GM23338 (cell line): ENCODE data around the gene RAB5IF. TPM values are rescaled to one million over a fixed set of nuclear protein-coding genes. Genes with fewer than 3 reads are reported as not detected.

Experiments used
- ATAC-seq: fragments of 200-7000 bp; cut with Tn5 transposase; 3 replicates; pipeline ENCODE4 v1.9.1; 2020
- DNase-seq: peaks from one replicate; pipeline ENCODE4 v3.0.0-alpha.2; 2015; ENCODE audit warnings: low spot score
- H2AFZ ChIP-seq: fragments of 200-600 bp; sonication (generic); 2 replicates; pipeline ENCODE4 v1.8.0; 2016; ENCODE audit warnings: antibody characterized with exemption, mild to moderate bottlenecking, moderate library complexity
- H3F3A ChIP-seq: fragments of 200-600 bp; sonication (generic); replicated peaks from 2 replicates; pipeline ENCODE4 v1.8.0; 2017; ENCODE audit warnings: antibody characterized with exemption, mixed run types, low read depth
- H3K27ac ChIP-seq: fragments of 200-600 bp; sonication (generic); 2 replicates; pipeline ENCODE4 v1.6.1; 2016; ENCODE audit warnings: low read depth
- H3K27me3 ChIP-seq: fragments of 200-600 bp; sonication (generic); 2 replicates; pipeline ENCODE4 v1.8.0; 2016; ENCODE audit warnings: mild to moderate bottlenecking, mixed run types, moderate library complexity; ENCODE audit not compliant: insufficient read depth
- H3K36me3 ChIP-seq: fragments of 200-600 bp; sonication (generic); 2 replicates; pipeline ENCODE4 v1.8.0; 2016; ENCODE audit warnings: mild to moderate bottlenecking; ENCODE audit not compliant: insufficient read depth
- H3K4me1 ChIP-seq: fragments of 200-600 bp; sonication (generic); 2 replicates; pipeline ENCODE4 v1.8.0; 2016; ENCODE audit warnings: mild to moderate bottlenecking, moderate library complexity; ENCODE audit not compliant: insufficient read depth
- H3K4me2 ChIP-seq: fragments of 200-600 bp; sonication (generic); 2 replicates; pipeline ENCODE4 v1.7.1; 2017; ENCODE audit warnings: mixed run types
- H3K4me3 ChIP-seq: fragments of 200-600 bp; sonication (generic); 2 replicates; pipeline ENCODE4 v1.6.1; 2016; ENCODE audit warnings: mixed run types
- H3K79me2 ChIP-seq: fragments of 200-600 bp; sonication (generic); replicated peaks from 2 replicates; pipeline ENCODE4 v1.8.0; 2017; ENCODE audit warnings: mild to moderate bottlenecking; ENCODE audit not compliant: insufficient read depth
- H3K9me2 ChIP-seq: fragments of 200-600 bp; sonication (generic); 2 replicates; pipeline ENCODE4 v1.8.0; 2017; ENCODE audit not compliant: insufficient read depth
- H4K20me1 ChIP-seq: fragments of 200-600 bp; sonication (generic); replicated peaks from 2 replicates; pipeline ENCODE4 v1.8.0; 2017; ENCODE audit warnings: mild to moderate bottlenecking; ENCODE audit not compliant: insufficient read depth
- H3K27ac Mint-ChIP-seq: 2 replicates; pipeline ENCODE4 v1.8.0; 2020; ENCODE audit warnings: inconsistent platforms, mild to moderate bottlenecking, moderate library complexity, mixed read lengths
- H3K27me3 Mint-ChIP-seq: 3 replicates; pipeline ENCODE4 v1.8.0; 2022; ENCODE audit warnings: low read depth, mild to moderate bottlenecking, moderate library complexity, mixed read lengths, inconsistent platforms; ENCODE audit not compliant: insufficient read depth, poor library complexity
- H3K36me3 Mint-ChIP-seq: 3 replicates; pipeline ENCODE4 v1.8.0; 2021; ENCODE audit warnings: low read depth, mild to moderate bottlenecking, inconsistent platforms, moderate library complexity, mixed read lengths
- H3K4me1 Mint-ChIP-seq: 3 replicates; pipeline ENCODE4 v1.8.0; 2020; ENCODE audit warnings: mild to moderate bottlenecking, inconsistent platforms, mixed read lengths
- H3K4me3 Mint-ChIP-seq: 3 replicates; pipeline ENCODE4 v1.8.0; 2021; ENCODE audit warnings: moderate library complexity, mild to moderate bottlenecking, inconsistent platforms, mixed read lengths
- H3K9me3 Mint-ChIP-seq: 3 replicates; pipeline ENCODE4 v1.8.0; 2020; ENCODE audit warnings: moderate library complexity, mild to moderate bottlenecking, inconsistent platforms, mixed read lengths
- CREB1 ChIP-seq: fragments of 250-450 bp; sonication (Bioruptor Pico); IDR thresholded peaks from 2 replicates; pipeline ENCODE4 v1.5.0; 2020; ENCODE audit warnings: low read depth, mild to moderate bottlenecking, moderate library complexity
- ETS1 ChIP-seq: IDR thresholded peaks from 2 replicates; pipeline ENCODE4 v1.6.1; 2016; ENCODE audit warnings: antibody characterized with exemption
- EZH2 ChIP-seq: fragments of 200-600 bp; sonication (generic); IDR thresholded peaks from one replicate; pipeline ENCODE4 v1.8.0; 2017; ENCODE audit warnings: antibody characterized with exemption, mild to moderate bottlenecking, low read depth; ENCODE audit not compliant: unreplicated experiment
- NANOG ChIP-seq: IDR thresholded peaks from 2 replicates; pipeline ENCODE4 v1.6.1; 2016; ENCODE audit warnings: antibody characterized with exemption, borderline replicate concordance
- POLR2AphosphoS5 ChIP-seq: IDR thresholded peaks from 2 replicates; pipeline ENCODE4 v1.6.1; 2016; ENCODE audit warnings: antibody characterized with exemption, low read depth
- REST ChIP-seq: IDR thresholded peaks from one replicate; pipeline ENCODE4 v1.6.1; 2018; ENCODE audit warnings: antibody characterized with exemption; ENCODE audit not compliant: unreplicated experiment
- STAT1 ChIP-seq: IDR thresholded peaks from one replicate; pipeline ENCODE4 v1.6.1; 2016; ENCODE audit warnings: antibody characterized with exemption; ENCODE audit not compliant: unreplicated experiment
- ZNF114 ChIP-seq: fragments of 250-450 bp; sonication (Bioruptor Pico); IDR thresholded peaks from 2 replicates; pipeline ENCODE4 v1.5.0; 2020; ENCODE audit warnings: mild to moderate bottlenecking, moderate library complexity
- ZNF331 ChIP-seq: fragments of 250-450 bp; sonication (Bioruptor Pico); IDR thresholded peaks from 2 replicates; pipeline ENCODE4 v1.5.0; 2020; ENCODE audit warnings: low read depth, mild to moderate bottlenecking, moderate library complexity
- ZNF462 ChIP-seq: fragments of 250-450 bp; sonication (Bioruptor Pico); IDR thresholded peaks from 2 replicates; pipeline ENCODE4 v1.5.0; 2020; ENCODE audit warnings: mild to moderate bottlenecking, moderate library complexity
- polyA plus RNA-seq: library from polyadenylated mRNA; unstranded; fragments of >200 nt; fragmentation: Nextera tagmentation; extraction: Ambion mirVana; gene quantifications from 2 replicates; pipeline ENCODE4 v1.2.1, GENCODE V29; 2016
- total RNA-seq: library from RNA; depleted of rRNA; stranded (reverse); fragments of >200 nt; shearing (Covaris generic); gene quantifications from 2 replicates; pipeline ENCODE4 v1.2.3, GENCODE V29; 2014

Gene RAB5IF
- total and polyA plus RNA-seq, 2 experiments from 2014 or later: 123 to 138 TPM

GRCh38 chr20:36646678-36647077, 41.1 kb downstream of the RAB5IF start:
- Histone ChIP-seq H3K79me2 (no peaks in the 10 kb centered on the region), H3K4me3 (no peak overlapping the region), H3K36me3 (no peaks in the 10 kb centered on the region), H4K20me1 (no peaks in the 10 kb centered on the region), H3K9me2 (no peaks in the 10 kb centered on the region), H2AFZ (no peak overlapping the region), H3K27me3 (no peaks in the 10 kb centered on the region), H3K4me2 (no peak overlapping the region), H3K27ac (peak overlapping the region; percentile 55; the same call in 1 of the 2 replicates), H3F3A (no peaks in the 10 kb centered on the region; the same call in 1 of the 2 replicates), H3K4me1 (peaks cover 19% of the 10 kb centered on the region)
- Mint-ChIP-seq H3K4me3 (no peak overlapping the region), H3K36me3 (no peaks in the 10 kb centered on the region), H3K27me3 (peaks cover 13% of the 10 kb centered on the region), H3K27ac (peak overlapping the region; percentile 91), H3K9me3 (no peaks in the 10 kb centered on the region), H3K4me1 (peaks cover 27% of the 10 kb centered on the region)
- DNase-seq (no peak), ATAC-seq (no peak)
- no peak for TF ChIP-seq ZNF462 (CRISPR knock-in tag)
- TF ChIP-seq EZH2: no peak
- no peak for TF ChIP-seq NANOG
- TF ChIP-seq ZNF114 (CRISPR knock-in tag): no peak
- TF ChIP-seq STAT1: no peak
- TF ChIP-seq ZNF331: no peak
- no peak for TF ChIP-seq ETS1
- TF ChIP-seq CREB1 (CRISPR knock-in tag): no peak
- TF ChIP-seq POLR2AphosphoS5: no peak
- no peak for TF ChIP-seq REST
